Stimulated activated naive CD4-positive, alpha-beta T cell (primary cell): ENCODE measurements around the gene CDRT15L2.
"Not testable (repeated sequence)": the region's sequence is repeated elsewhere in the genome, so short reads cannot be mapped to it uniquely, and the experiment has no call there.

Experiments used
- DNase-seq, 6 experiments: peaks; one replicate each; lab custom pipeline; 2025; lab: John Stamatoyannopoulos, UW

The CDRT15L2 gene

DNA sequence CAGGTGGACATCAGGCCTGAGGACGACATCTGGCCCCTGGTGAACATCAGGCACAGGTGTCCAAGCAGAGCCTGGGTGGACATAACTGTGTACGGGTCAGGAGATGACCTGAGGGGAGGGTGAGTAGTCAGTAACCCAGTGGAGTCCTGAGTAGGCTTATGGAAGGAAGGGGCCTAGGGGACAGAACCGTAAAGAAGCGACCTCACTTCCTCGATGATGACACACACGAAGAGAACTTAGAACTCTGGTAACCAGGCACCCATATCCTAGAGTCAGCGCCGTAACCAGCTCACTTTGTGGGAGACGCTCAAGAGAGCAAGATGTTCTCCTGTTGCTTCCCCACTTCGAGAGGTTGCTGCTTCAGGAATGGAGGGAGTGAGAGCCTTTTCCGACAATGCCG, at the start of gene CDRT15L2:
Gene CDRT15L2 (plus strand): TSS at position 301 of the 400 bp plus-strand sequence. CDS start 20 bp downstream, at position 321.
- DNase-seq: not testable (repeated sequence)

DNA sequence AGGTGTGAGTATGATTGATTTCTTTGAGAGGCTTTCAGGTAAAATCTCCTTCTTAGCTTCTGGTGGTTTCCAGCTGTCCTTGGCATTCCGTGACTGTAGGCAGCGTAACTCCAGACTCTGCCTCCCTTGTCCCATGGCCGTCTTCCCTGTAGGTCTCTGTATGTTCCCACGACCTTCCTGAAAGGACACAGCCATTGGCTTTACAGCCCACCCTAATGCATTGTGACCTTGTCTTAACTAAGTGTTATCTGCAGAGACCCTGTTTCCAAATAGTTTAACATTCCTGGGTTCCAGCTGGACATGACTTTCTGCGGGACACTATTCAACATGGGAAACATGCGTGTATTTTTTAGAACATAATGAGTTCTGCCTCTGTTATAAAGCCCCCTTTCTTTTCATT, 49.4 kb upstream of the CDRT15L2 start:
- not testable (repeated sequence) for DNase-seq

DNA sequence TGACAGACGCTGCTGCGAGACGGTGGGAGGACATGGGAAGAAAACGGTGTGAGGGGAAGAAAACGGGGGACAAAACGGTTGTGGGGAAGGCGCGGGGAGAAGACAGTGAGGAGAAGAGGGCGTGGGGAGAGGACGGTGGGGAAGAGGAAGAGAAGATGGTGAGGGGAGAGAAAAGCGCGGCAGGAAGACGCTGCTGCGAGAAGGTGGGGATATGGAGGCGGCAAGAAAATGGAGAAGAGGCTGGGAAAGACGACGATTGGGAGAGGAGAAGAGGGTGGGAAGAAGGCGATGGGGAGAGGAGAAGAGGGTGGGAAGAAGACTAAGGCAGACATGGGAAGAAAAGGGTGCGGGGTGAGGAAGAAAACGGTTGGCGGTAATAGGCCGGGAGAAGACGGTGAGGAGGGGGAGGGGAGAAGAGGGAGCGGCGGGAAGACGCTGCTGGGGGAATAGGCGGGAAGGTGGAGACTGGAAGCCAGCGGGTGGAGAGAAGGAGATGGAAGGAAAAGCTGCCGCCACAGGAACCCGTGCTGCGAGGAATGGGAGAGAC, 46.9 kb upstream of the CDRT15L2 start:
- not testable (repeated sequence) for DNase-seq

DNA sequence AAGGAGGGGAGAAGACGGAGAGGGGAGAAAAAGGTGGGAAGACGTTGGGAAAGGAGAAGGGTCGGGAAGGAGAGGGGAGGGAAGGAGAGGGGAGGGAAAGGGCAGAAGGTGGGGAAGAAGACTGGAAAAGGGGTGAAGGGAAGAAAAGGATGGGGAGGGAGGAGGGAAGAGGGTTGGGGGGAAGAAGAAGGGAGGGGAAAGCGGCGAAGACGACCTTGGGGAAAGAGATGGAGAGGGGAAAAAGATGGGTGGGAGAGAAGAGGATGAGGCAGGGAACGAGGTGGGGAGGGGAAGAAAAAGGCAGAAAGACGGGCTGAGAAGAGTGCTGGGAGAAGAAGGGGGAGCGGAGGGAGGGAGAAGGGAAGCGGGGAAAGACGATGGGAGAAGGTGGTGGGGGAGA, 46.3 kb upstream of the CDRT15L2 start:
- DNase-seq: not testable (repeated sequence)

DNA sequence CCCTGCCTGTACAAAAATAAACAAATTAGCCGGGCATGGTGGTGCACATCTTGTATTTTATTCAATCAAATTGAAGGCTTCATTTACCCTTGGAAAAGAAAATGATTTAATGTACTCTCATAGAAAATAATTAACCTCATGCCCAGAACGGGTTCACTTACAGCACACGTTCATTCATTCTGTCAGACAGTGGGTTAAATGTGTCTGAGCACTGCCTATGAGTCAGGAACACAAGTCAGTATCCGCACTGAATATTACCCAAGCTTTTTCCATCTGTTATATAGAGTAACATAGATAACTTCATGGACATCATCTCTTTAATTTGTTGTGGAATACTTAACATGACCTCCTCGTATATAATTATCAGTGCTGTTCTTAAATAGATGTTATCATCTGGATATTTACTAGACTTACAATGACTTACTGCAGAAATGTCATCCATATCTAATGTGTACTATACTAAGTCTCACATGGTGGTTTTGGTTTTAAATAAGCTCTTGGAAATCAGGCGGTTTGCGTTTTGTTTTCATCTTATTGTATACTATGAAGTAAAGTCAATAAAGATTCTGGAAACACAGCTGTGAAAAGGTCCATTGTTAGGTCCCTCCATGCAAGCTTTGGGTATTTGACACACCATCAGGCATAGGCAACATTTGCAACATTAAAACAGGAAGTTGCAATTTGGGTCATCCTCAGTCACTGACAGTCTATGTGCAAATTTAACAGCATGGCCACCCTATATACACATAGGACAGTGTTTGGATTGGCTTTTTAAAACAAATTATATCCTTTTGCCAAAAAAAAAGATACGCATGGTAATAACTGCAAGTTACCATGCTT, 44.6 kb upstream of the CDRT15L2 start:
- DNase-seq: not testable (repeated sequence)

DNA sequence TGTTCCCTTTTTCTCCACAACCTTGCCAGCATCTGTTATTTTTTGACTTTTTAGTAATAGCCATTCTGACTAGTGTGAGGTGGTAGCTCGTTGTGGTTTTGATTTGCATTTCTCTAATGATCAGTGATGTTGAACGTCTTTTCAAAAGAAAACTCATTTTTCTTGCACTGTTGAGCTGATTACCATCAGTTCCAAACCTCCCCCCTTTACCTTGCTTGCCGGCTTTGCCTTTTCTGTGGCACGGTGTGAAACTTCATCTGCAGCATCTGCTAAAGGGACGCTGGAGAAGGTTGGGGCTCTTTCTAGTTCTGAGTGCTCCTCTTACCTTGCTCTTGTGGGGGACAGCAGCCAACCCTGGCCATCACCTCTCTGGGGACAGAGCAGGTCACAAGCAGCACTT, 39.1 kb upstream of the CDRT15L2 start:
- DNase-seq: not testable (repeated sequence)

DNA sequence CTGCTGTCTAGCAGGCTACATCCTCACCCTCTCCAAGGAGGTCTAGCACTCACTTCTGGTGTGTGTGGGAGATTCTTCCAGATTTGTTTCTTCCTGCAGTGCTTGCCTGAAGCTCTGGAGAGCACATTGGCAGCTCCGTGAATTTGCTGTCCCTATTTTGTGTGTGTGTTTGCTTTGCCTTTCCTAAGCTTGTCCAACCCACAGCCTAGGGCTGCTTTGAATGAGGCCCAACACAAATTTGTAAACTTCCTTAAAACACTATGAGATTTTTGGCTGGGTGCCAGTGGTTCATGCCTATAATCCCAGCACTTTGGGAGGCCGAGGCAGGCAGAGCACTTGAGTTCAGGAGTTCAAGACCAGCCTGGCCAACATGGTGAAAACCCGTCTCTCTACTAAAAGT, 38.7 kb upstream of the CDRT15L2 start:
- not testable (repeated sequence) for DNase-seq

DNA sequence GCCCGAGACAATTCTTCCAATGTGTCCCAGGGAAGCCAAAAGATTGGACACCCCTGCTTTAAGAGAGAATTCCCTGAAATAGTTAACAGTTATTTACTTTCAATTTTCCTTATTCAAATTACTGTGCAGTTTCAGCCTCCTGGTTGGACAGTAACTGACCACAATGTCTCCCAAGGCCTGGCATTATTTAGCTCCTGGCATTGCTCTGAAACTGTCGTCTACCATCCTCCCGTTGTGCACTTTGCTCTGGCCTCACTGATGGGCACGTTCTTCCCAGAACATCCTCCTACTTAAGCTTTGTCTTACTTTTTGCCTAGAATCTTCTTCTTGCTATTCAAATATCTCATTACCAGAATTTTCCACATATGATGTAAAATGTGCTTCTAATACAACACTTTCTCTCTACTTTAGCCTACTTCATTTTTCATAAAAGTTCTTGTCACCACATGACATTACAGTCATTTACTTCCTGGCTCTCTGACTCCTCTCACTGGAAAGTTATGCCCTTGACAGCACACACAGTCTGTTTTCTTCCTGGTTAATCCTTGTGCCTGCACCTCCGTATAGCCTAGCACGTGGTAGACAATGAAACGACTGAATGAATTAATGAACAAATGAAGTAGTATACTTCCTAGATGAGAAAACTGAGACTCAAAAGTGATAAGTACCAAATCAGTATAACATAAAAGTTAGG, 37.5 kb upstream of the CDRT15L2 start:
- DNase-seq: peak in 1 of 6 experiments; percentile 15

DNA sequence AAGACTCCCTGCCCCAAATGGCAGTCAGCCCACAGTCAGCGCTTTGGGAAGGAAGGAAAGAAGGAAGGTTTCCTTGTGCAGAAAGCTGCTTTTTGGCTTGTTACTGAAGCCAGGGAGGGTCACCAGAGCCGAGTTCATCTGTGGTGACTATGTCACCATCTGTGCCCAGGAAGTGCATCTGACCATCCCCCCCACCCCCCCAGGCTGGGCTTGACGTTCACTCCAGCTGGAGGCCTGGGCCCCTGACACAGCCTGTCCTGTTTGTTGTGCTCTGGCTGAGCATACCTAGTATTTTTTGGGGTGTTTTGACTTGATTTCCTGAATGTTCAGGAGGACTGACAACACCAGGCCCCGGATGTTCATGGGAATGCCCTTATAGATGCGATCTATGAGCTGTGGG, 31.6 kb upstream of the CDRT15L2 start:
- not testable (repeated sequence) for DNase-seq

DNA sequence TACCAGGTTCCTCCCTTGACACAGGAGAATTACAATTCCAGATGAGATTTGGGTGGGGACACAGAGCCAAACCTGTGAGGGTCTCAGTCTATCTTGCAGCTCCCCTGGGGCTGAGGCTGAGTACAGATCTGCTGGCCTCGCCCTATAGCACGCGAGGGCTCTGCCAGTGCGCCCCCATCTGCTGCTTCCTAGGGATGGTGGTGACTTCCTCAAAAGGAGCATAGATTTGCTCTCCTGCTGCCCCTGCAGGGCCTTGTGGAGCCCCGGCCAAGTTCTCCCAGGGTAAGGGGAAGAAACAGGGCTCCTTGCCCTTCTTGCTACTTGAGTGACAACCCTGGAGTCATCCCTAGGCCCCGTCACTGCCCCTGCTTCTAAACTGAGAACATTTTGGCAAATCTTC, 26.6 kb upstream of the CDRT15L2 start:
- DNase-seq: not testable (repeated sequence)

DNA sequence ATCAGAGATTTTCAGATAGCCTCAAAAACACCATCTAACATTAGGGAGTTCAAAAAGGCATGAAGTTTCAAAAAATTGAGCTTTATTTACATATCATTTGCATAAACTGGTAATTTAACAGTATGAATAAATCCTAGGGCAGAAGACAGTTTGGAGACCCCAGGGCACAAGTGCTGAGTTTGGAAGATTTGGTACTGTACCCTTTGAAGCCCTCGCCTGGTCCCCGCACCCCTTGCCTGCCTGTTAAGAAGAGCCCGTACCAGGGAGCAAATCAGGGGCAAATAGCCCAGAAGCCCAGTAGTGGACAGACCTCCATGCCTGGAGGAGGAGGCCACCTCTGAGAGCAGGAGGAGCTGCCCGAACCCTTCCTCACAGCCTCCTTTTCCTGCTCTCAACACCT, 24.8 kb upstream of the CDRT15L2 start:
- DNase-seq: not testable (repeated sequence)

DNA sequence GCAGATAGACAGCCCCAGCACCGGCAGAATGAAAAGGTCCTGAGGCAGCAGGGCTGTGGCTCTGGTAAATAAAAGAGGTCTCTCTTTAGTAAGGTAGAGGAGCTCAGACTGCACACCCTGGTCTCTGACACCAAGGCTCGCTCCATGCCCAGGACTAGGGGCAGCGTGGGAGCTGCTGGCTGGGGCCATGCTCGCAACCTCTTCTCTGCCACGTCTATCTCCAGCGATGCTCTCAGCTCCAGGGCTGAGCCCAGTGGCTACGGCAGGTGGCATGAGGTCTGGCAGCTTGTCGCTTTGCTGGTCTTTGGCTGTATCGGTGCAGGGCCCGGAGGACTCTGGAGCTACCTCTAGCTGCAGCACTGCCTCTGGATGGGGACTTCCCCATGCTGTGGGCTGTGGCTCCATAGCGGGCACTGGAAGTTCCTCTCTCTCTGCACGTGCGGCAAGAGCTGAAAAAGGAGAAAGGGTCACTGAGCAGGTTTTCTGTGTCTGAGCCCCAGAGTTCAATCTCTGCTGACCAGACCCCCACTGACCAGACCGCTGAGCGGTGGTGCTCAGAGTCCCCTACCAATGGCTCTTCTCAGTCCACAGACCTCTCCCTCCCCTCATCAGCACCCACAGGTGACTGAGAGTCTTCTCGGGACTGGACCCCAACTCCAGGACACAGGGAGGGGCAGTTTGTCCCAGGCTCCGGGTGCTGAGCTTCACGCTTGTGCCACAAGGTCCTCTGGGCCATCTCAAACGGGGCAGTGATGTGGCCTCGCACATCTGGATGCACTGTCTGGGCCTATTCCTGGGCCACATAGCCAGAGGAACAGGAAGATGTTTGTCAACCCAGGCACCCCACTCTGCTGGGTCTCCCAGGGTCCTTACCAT, 24.2 kb upstream of the CDRT15L2 start:
- DNase-seq: not testable (repeated sequence)

DNA sequence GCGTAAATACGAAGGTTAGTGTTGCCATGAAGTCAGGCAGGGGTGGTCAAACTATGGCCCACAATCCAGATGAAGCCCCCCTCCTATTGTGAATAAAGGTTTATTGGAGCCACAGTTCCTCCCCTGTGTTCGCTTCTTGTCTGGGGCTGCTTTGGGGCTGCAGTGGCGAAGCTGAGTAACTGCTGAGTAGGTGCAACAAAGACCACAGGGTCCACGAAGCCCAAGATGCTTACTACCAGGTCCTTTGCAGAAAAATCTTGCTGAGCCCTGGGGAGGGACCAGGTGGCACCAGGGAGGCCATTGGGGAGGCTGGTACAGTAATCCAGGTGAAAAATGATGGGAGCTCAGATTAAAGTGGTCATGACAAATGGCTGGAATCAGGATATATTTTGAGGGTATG, 21.4 kb upstream of the CDRT15L2 start:
- not testable (repeated sequence) for DNase-seq

DNA sequence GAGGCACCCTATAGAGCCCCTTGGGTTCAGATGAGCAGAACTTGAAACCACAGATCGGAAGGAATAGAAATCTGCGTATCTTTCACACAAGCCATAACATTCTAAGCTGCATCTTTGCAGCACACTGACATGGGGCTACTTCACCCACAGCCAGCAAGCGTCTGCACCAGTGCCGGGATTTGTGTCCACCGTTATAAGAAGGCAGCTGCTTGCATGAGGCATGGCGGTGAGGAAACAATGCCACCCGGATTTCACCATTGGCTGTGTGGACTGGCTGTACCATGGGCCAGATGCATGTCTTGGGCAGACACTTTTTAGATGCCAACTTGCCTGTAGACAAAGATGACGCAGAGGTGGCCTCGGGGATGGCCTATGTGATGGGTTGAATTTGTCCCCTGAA, 20.5 kb upstream of the CDRT15L2 start:
- DNase-seq: not testable (repeated sequence)

DNA sequence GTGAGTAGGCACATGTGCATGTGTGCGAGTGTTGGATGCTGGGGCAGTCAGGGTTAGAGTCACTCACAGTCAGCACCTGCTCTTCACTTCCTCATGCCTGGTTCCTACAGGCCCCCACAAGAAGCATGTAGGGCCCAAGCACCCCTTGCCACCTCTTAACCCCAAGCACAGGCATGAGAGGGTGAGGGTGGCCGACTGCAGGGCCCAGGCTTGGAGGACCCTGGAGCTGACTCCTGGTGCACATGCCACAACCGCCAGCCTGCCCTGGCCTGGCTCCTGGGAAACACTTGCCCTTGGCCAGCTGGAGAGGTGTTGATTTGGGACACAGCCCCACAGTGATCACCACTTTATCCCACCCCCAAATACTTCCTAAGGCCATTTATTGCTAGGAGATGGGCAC, 16.9 kb upstream of the CDRT15L2 start:
- DNase-seq: no peak

DNA sequence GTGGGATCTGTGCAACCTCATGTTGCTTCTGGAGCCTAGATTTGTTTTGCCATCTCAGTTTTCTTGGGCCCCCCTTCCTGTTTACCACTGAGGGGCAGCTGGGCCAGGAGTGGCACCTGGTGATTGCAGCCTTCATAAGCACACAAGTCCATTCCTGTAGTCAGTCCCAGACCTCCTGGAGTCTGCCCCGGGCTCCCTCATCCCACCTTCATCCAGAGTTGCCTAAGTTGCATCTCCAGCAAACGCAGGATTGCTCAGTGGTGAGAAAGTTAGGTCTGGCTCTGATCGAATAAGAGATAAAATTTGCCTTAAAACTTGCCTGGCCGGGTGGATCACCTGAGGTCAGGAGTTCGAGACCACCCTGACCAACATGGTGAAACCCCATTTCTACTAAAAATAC, 14.3 kb upstream of the CDRT15L2 start:
- not testable (repeated sequence) for DNase-seq

DNA sequence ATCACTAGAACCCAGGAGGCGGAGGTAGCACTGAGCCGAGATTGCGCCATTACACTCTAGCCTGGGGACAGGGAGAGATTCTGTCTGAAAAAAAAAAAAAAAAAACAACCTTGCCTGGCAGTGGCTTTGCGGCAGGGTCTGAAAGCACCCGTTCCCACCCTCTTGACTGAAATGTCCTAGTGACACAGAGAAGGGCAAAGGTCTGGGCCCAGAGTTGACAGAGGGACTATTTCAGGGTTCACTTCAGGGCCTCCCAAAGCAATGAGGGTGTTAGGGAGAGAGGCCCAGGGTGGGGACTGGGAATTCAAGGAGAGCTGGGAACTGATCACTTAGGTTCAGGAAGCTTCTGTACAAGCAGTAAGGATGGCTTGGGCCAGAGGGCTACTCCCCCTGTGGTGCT, 13.8 kb upstream of the CDRT15L2 start:
- no peak for DNase-seq

DNA sequence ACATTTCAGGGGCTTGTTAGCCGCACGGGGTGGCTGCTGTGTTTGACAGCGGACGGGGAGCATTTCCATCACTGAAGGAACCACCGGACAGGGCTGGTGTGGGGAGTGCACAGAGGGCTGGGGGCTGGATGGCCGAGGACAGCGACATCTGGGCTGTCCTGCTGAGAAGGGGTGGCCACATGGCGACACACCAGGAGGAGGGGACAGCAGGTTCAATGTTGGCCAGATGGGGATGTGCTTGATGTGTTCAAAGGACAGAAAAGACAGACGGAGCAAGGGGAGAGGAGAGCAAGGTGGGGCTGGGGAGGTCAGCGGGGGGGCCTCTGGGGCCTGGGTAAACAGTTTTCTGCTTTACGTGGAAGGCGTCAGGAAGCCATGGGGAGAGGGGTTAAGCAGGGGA, 12.8 kb upstream of the CDRT15L2 start:
- DNase-seq: not testable (repeated sequence)

DNA sequence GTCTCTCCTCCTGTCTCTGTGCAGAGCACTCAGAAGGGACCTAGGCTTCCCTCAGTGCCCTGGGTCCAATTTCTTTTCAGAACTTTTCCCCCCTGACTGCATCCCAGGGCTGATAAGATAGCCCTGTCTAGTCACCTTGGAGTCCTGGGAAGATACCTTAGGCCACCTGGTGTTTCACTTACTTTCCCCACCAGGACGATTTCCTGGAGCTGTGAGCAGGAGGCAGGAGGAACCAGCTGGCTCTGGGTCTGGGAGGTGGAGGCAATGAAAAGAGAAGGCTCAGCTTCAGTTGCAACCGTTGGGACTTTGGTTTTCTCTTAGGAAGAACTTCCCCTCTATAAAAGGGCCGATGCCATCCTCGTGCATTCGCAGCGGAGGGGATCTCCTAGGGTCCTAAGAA, 12.1 kb upstream of the CDRT15L2 start:
- DNase-seq: not testable (repeated sequence)

DNA sequence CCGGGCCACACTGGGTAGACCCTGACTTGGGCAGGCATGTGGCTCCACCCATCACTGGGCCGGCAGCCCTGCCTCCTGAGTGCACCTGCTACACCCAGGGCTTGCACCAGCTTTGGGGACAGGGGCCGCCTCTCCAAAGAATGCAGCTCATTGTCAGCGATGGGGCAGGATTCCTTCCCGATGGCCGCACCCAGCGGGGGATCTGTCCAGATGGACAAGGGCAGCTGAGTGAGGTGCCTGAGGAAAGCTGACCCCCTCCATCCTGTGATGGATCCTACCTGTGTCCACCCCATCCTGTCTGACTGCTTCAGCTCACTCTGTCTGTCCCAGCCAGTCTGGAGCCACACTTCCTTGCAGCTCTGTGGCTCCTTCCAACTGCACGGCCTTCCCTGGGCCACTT, 10.9 kb upstream of the CDRT15L2 start:
- not testable (repeated sequence) for DNase-seq

DNA sequence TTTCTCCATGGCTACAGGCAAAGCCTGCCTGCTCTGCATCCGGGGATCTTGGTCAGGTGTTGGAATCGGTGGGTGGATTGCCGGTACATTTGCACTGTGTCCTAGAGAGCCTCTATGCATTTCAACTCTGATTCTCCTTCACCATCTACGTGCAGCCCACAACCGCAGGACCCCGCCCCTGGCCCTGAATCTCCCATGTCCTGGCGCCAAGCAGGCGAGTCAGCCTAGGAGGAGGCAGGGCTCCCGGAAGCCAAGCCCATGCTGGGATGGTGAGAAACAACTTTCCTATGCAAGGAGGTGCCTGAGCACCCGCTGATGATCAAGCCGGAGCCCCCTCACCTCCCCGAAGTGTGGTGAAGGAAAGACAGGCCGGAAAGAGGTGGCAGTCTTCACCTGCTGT, 7.9 kb upstream of the CDRT15L2 start:
- DNase-seq: not testable (repeated sequence)

DNA sequence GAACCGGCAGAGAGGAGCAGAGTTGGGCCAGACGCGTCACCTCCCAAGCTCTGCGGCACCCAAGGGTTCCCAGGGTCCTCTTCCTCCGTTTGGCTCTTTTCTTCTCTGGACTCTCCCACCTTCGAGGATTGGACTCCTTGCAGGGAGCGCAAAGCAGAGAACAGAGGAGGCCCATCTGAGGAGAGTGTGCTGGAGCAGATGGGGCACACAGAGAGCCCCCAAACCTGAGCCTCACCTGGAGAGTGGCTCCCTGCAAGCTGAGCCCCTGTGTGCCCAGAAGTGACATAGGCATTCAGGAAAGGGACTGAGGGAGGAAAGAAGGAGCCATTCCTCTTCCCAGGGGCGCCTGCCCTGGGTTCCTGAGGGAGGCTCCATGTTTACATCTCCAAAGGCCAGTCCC, 6.3 kb upstream of the CDRT15L2 start:
- not testable (repeated sequence) for DNase-seq
